Small intestine (tissue), 7 donors: Measurements from ENCODE around the gene DNAH8. TPM values are rescaled to one million over a fixed set of nuclear protein-coding genes. Genes with fewer than 3 reads are reported as not detected.
"Not testable (repeated sequence)": the region's sequence is repeated elsewhere in the genome, so short reads cannot be mapped to it uniquely, and the experiment has no call there.

ENCODE experiments used
- DNase-seq, 2 donors: peaks; one replicate each; pipeline versions ENCODE4 v3.0.0 to v3.0.0-alpha.2; 2013
- FAIRE-seq: peaks from 2 replicates; lab custom pipeline; 2012; peaks lifted over from hg19 to GRCh38; lab: Jason Lieb, UNC
- H3K27ac ChIP-seq, 3 donors: one replicate each; pipeline ENCODE4 v1.5.1; 2013; ENCODE audit warnings: low read length in 2 of 3, mild to moderate bottlenecking in 2 of 3, control low read depth in 1 of 3, inconsistent platforms in 1 of 3, low read depth in 1 of 3, moderate library complexity in 1 of 3
- H3K27me3 ChIP-seq, 3 donors: one replicate each; pipeline ENCODE4 v1.6.1; 2013; ENCODE audit warnings: low read length in 3 of 3, inconsistent platforms in 1 of 3; ENCODE audit not compliant: control insufficient read depth in 3 of 3, insufficient read depth in 3 of 3
- H3K36me3 ChIP-seq, 3 donors: one replicate each; pipeline ENCODE4 v1.6.1; 2013; ENCODE audit warnings: low read length in 3 of 3, inconsistent platforms in 1 of 3, low read depth in 1 of 3, mild to moderate bottlenecking in 1 of 3, moderate library complexity in 1 of 3; ENCODE audit not compliant: control insufficient read depth in 3 of 3, insufficient read depth in 2 of 3
- H3K4me1 ChIP-seq, 3 donors: one replicate each; pipeline ENCODE4 v1.6.1; 2013; ENCODE audit warnings: low read length in 2 of 3, inconsistent platforms in 1 of 3, low read depth in 1 of 3, mild to moderate bottlenecking in 1 of 3, moderate library complexity in 1 of 3; ENCODE audit not compliant: control insufficient read depth in 3 of 3, insufficient read depth in 2 of 3
- H3K4me3 ChIP-seq, 3 donors: one replicate each; pipeline ENCODE4 v1.5.1; 2013; ENCODE audit warnings: low read length in 3 of 3, control low read depth in 1 of 3, inconsistent platforms in 1 of 3, low read depth in 1 of 3, mild to moderate bottlenecking in 1 of 3, moderate library complexity in 1 of 3
- H3K9me3 ChIP-seq, 2 donors: one replicate each; pipeline ENCODE4 v1.6.1; 2013; ENCODE audit warnings: low read depth in 1 of 2, low read length in 1 of 2; ENCODE audit not compliant: control insufficient read depth in 2 of 2, insufficient read depth in 1 of 2
- WGBS, 3 donors: extraction: QIAGEN DNeasy Blood & Tissue Kit; methylation state at CpG; one replicate each; pipeline ENCODE4 v1.1.7; 2013; 5-methylcytosine and 5-hydroxymethylcytosine counted together
- polyA plus RNA-seq, 4 donors: library from polyadenylated mRNA; stranded (reverse) in 3 of 4; unstranded in 1 of 4; fragments of 200-250 nt in 3 of 4; fragments of 120-200 nt in 1 of 4; gene quantifications; one replicate each; pipeline versions ENCODE4 v1.2.1 to v1.2.3, GENCODE V29; 2013
- donor health status: healthy with polysubstance abuse.
- donor health status: control.
- donor health status: control.
- donor health status: Bipolar disorder and iron deficiency.
- donor health status: healthy.

DNAH8 gene
- polyA plus RNA-seq, 4 donors = under 0.01 to 0.01 (median 0.01) TPM; not detected in 1

DNA sequence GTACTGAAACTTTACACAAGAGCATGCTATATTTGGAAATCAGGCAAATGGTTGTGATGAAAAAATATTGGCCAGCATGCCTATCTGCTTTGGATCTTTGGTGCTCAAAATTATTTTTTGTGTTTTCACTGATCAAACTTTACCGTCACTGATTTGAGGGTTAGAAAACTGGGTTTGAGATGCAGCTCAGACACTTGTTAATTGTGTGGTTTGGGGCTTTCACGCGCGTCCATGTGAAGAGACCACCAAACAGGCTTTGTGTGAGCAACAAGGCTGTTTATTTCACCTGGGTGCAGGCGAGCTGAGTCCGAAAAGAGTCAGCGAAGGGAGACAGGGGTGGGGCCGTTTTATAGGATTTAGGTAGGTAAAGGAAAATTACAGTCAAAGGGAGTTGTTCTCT, 206.4 kb downstream of the DNAH8 start:
- H3K9me3 ChIP-seq, DNase-seq, H3K4me3 ChIP-seq, H3K4me1 ChIP-seq, H3K27me3 ChIP-seq, H3K36me3 ChIP-seq, FAIRE-seq, H3K27ac ChIP-seq: not testable (repeated sequence)
- WGBS, 3 donors = 88 to 91% (median 90%) methylated on average over 8 of the region's 8 CpGs

DNA sequence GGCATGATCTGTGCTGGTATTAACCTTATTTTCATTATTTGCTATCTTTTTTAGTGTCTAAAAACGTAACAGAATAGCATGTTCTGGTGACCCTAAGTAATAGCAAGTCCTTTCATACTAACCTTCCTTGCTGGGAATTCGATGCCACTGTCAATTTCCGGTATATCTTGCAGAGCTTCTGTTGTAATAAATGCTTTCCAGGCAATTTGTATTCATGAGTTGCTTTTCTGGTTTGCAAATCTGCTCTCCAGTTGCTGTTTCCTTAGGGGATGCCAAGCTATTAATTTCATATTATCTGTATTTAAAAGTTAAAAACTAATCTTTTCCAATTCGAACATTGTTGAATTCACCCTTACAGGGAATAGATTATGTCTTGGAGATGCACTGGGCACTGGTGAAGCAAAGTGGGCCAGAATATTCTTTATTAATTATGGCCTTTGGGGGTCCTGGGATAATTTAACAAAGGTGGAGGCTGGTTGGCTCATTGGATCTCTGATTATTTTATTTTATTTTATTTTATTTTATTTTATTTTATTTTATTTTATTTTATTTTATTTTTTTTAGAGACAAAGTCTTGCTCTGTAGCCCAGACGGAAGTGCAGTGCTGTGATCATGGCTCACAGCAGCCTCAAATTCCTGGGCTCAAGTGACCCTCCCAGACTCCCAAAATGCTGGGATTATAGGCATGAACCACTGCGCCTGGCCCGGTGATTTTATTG, 209.8 kb downstream of the DNAH8 start:
- FAIRE-seq (no peak), DNase-seq (no peak)
- Histone ChIP-seq H3K4me1 (no peaks in the 10 kb centered on the region), H3K4me3 (no peak overlapping the region), H3K27ac (no peak overlapping the region), H3K9me3 (no peaks in the 10 kb centered on the region), H3K36me3 (no peaks in the 10 kb centered on the region), H3K27me3 (no peaks in the 10 kb centered on the region)
- WGBS, 3 donors = 78 to 90% (median 87%) methylated on average over 7 of the region's 7 CpGs

DNA sequence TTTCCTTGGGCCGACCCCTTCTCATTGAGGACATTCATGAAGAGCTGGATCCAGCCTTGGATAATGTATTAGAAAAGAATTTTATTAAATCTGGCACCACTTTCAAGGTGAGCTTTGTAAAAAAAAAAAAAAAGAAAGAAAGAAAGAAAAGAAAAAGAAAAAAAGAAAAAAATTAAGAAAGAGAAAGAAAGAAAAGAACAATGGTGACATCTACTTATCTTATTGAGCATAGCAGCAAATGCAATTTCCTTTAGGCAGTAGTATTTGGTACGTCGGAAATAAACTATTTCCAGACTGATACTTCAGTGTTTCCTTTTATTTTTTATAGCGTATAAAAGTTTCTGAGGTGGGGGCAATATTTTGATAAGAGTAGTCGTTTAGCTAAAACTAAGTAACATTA, 214.4 kb downstream of the DNAH8 start:
- Histone ChIP-seq H3K9me3 (no peaks in the 10 kb centered on the region), H3K27ac (no peak overlapping the region), H3K36me3 (no peaks in the 10 kb centered on the region), H3K27me3 (no peaks in the 10 kb centered on the region), H3K4me1 (peaks cover 0 to 6% (median 0%) of the 10 kb centered on the region in 3 donors), H3K4me3 (no peak overlapping the region)
- WGBS, 3 donors = 70 to 71% (median 71%) methylated on average over 5 of the region's 5 CpGs
- FAIRE-seq (no peak), DNase-seq (no peak)

DNA sequence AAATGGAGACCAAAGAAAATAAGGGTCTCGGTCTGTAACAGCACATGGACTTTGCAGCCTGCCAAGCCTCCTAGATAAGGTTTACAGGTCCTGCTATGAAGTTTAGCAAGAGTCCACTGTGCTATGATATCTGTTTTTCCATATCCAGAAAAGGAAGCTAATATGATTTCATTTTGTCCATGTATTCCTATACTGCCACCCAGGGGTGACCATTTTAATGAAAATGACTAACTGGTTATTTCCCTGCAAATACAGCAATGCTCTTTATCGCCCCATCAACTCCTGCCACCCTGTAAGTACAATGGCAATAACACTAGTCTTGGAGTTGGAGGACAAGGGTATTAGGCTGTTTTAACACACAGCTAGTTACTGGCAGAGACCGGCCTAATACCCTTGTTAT, 218.3 kb downstream of the DNAH8 start:
- DNase-seq (peak; percentile 68 to 73), FAIRE-seq (no peak)
- no peaks in the 10 kb centered on the region for H3K36me3 ChIP-seq
- no peak overlapping the region for H3K27ac ChIP-seq
- H3K9me3 ChIP-seq = no peaks in the 10 kb centered on the region
- WGBS, 3 donors = 29 to 66% (median 53%) methylated on average over 3 of the region's 3 CpGs
- no peaks in the 10 kb centered on the region for H3K27me3 ChIP-seq
- no peak overlapping the region for H3K4me3 ChIP-seq
- H3K4me1 ChIP-seq = peaks cover 0 to 6% (median 0%) of the 10 kb centered on the region in 3 donors

DNA sequence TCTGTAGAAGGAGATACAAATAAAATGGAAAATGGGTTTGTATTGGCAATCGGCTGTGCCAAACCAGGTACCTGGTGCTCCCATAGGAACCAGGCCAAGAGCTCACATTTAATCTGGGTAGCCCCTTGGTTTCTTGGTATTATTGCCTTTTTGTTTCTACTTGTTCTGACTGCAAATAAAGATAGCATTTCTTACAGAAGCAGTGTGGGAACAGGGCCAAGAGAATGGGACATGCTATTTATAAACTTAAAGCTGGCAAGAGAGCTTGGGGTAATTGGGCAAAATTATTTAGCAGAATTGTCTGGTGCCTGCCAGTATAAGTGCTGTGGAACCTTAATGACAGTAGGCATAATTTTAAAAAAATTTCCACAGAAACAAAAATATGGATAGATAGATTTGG, 219.9 kb downstream of the DNAH8 start:
- no peak overlapping the region for H3K4me3 ChIP-seq
- H3K27ac ChIP-seq = no peak overlapping the region
- 83 to 94% (median 88%) methylated on average over 1 of the region's 1 CpG for WGBS, 3 donors
- H3K27me3 ChIP-seq = no peaks in the 10 kb centered on the region
- H3K4me1 ChIP-seq = peaks cover 0 to 6% (median 0%) of the 10 kb centered on the region in 3 donors
- no peaks in the 10 kb centered on the region for H3K9me3 ChIP-seq
- FAIRE-seq (no peak), DNase-seq (no peak)
- no peaks in the 10 kb centered on the region for H3K36me3 ChIP-seq

DNA sequence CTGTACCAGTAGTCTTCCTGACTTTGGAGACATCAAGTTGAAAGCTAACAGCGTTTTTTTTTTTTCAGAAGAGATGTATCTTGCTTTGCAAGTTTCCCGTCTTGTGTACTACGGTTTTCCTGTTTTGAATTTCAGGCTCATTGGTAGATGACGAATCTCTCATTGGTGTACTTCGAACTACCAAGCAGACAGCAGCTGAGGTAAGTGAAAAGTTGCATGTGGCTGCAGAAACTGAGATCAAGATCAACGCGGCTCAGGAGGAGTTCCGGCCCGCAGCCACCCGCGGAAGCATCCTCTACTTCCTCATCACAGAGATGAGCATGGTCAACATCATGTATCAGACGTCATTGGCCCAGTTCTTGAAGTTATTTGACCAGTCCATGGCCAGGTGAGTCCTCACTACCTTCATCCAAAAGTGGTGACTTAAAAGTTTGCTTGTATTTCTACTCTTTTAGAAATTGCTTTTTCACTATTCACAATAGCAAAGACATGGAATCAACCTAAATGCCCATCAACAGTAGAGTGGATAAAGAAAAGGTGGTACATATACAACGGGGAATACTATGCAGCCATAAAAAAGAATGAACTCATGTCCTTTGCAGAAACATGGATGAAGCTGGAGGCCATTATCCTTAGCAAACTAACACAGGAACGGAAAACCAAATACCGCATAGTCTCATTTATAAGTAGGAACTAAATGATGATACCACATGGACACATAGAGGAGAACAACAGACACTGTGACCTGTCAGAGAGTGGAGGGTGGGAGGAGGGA, 222.9 kb downstream of the DNAH8 start:
- Histone ChIP-seq H3K36me3 (no peaks in the 10 kb centered on the region), H3K27me3 (no peaks in the 10 kb centered on the region)
- WGBS, 3 donors = 92 to 94% (median 92%) methylated on average over 15 of the region's 15 CpGs

DNA sequence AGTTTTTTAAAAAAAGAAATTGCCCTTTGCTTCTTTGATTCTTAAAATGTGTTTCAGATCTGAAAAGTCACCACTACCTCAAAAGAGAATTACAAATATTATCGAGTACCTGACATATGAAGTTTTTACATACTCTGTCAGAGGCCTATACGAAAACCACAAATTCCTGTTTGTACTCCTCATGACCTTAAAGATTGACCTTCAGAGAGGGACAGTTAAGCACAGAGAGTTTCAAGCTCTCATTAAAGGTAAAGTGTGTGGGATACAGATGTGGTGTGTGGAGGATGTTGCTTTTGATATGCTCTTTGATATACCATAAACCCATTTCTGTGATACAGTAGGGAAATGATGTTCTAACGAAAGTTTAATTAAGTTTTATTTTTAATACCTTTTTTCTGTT, 223.6 kb downstream of the DNAH8 start:
- Histone ChIP-seq H3K4me3 (no peak overlapping the region), H3K4me1 (no peaks in the 10 kb centered on the region), H3K27me3 (no peaks in the 10 kb centered on the region), H3K27ac (no peak overlapping the region), H3K9me3 (peaks cover 0 to 2% of the 10 kb centered on the region in 2 donors), H3K36me3 (no peaks in the 10 kb centered on the region)
- DNase-seq = no peak
- 85 to 93% (median 86%) methylated on average over 3 of the region's 3 CpGs for WGBS, 3 donors
- FAIRE-seq = no peak

More for the DNA sequence above, 222.9 kb downstream of the DNAH8 start:
- Histone ChIP-seq H3K4me3 (no peak overlapping the region), H3K27ac (no peak overlapping the region), H3K4me1 (peaks cover 0 to 4% (median 0%) of the 10 kb centered on the region in 3 donors), H3K9me3 (peaks cover 0 to 2% of the 10 kb centered on the region in 2 donors)
- FAIRE-seq = no peak
- DNase-seq = no peak

DNA sequence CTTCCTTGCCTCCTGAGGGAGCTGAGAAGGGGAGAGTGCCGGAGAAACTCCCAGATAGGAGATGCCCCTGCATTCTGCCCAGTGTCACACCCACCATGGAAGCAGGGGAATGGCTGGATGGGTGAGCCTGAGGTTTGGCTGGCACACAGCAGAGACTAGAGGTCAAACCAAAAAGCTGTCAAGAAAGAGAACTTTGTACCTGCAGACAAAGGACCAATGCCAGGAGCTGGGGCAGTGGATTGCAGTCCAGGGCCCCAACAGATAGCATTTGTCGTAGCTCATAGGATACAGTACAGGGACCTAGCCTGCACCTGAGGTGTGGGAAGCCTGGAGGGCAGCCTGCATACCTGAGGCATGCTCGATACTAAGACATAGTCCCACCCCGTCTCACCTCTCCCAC, 227.3 kb downstream of the DNAH8 start:
- FAIRE-seq (no peak), DNase-seq (peak; percentile 5 to 9)
- WGBS, 3 donors = 52 to 84% (median 68%) methylated on average over 4 of the region's 4 CpGs
- Histone ChIP-seq H3K4me1 (no peaks in the 10 kb centered on the region), H3K4me3 (no peak overlapping the region), H3K36me3 (no peaks in the 10 kb centered on the region), H3K27me3 (no peaks in the 10 kb centered on the region), H3K9me3 (peaks cover 0 to 2% of the 10 kb centered on the region in 2 donors), H3K27ac (no peak overlapping the region)
